C4-2B (cell line): ENCODE results near the gene SLC2A10.

Experiments
- ZFX ChIP-seq: fragments of 450-650 bp; IDR thresholded peaks from 2 replicates; pipeline ENCODE4 v1.6.1; 2017
- TF ChIP-seq, protein P1 (sequence below): fragments of 450-650 bp; conservative IDR thresholded peaks from 2 replicates; pipeline ENCODE4 v1.5.1; 2017; ENCODE audit warnings: mild to moderate bottlenecking

- TF ChIP-seq, protein P1, sequence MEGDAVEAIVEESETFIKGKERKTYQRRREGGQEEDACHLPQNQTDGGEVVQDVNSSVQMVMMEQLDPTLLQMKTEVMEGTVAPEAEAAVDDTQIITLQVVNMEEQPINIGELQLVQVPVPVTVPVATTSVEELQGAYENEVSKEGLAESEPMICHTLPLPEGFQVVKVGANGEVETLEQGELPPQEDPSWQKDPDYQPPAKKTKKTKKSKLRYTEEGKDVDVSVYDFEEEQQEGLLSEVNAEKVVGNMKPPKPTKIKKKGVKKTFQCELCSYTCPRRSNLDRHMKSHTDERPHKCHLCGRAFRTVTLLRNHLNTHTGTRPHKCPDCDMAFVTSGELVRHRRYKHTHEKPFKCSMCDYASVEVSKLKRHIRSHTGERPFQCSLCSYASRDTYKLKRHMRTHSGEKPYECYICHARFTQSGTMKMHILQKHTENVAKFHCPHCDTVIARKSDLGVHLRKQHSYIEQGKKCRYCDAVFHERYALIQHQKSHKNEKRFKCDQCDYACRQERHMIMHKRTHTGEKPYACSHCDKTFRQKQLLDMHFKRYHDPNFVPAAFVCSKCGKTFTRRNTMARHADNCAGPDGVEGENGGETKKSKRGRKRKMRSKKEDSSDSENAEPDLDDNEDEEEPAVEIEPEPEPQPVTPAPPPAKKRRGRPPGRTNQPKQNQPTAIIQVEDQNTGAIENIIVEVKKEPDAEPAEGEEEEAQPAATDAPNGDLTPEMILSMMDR, result no peak
- TF ChIP-seq ZFX, result no peak
Observed at GRCh38 chr20:46777331-46777730, 67.9 kb downstream of the SLC2A10 start.
